GM19455 (cell line): ENCODE results near the gene KRTAP5-6.
"Not testable (repeated sequence)": the region's sequence is repeated elsewhere in the genome, so short reads cannot be mapped to it uniquely, and the experiment has no call there.

Experiments used
- ATAC-seq: cut with Tn5 transposase; IDR thresholded peaks from one replicate; pipeline ENCODE4 v1.9.1; 2021; ENCODE audit not compliant: unreplicated experiment

KRTAP5-6 gene

DNA sequence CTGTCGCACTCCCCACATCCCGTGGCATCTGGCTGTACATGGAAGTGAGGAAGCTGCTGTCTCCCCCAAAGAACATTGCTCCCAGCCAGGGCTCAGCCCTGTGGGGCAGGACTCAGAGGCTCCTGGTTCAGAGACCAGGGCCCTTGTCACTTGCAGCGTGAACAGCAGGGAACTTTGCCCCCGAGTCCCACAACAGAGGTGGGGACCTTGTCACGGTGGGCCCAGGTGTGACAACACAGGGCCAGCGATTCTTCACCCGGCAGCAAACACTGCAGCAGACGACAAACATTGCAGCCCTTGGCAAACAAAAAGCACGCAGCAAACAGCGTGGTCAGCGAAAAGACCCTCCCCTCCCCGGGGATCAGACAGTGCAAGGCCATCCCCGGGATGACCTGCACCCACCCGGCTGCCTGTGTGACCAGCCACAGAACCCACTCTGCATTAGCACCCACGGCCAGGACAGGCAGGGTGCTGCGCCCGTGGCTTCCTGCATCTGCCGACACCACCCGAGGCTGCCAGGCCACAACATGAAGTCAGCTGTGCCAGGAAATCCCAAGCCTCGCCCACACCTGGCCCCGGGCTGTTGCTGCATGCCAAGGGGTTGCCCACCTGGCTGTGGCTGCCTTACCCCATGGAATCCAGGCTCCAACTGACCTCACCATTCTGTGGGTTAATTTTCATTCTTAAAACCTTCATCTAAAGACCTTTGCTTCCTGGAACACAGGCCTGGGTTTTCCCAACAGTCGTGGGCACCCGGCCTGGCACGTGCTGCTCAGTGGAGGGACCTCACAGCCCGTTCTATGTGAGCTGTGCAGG, 35.3 kb upstream of the KRTAP5-6 start:
- ATAC-seq, result not testable (repeated sequence)

DNA sequence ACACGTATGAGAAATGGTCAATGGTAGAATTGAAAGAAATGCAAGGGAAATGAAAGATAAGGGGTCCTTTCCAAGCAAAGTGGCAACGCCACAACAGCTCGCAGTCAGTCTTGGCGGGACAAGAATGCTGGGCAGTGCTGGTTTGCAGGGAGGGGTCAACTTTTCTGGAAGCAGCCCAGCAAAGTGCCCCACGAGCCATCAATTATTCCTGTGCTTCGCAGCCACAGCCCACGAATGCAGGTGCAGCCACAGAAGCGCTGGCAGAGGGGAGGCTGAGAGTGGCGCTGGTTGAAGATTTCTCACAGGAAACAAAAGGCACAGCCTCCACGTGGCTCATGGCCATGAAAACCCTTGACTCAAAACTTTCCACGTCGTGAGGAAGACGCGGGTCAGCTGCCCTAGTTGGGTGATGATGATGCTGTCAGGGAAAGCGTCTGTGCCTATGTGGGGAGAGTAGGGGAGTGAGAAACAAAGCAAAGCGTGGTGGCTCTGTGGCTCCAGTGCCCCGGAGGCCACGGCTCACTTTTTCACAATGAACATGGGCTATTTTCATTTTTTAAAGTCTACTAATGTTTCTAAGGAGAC, 34.2 kb upstream of the KRTAP5-6 start:
- ATAC-seq, result not testable (repeated sequence)

DNA sequence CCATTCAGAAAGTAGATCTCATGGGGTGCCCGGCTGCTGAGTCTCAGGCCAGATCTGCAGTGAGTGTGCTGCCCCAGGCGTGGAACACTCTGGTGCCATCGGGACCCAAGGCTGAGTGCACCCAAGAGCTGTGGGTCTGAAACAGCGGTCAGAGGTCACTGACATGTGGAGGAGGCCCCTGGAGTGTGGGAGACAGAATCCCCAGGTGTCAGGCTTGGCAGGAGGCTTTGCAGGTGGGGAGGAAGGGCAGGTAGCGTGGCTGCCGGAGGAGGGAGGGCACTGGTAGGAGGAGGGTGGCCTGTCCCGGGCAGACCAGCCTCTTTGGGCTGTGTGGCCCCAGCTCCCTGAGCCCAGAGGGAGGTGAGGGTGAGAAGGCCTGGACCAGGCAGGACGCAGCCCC, 31.7 kb upstream of the KRTAP5-6 start:
- ATAC-seq, result no peak

GRCh38 chr11:1667121-1667850, 29.7 kb upstream of the KRTAP5-6 start:
- no peak for ATAC-seq

GRCh38 chr11:1667906-1668305, 29.1 kb upstream of the KRTAP5-6 start:
- no peak for ATAC-seq

GRCh38 chr11:1668911-1669473, 28.0 kb upstream of the KRTAP5-6 start:
- no peak for ATAC-seq

- ATAC-seq, result no peak
Measured at GRCh38 chr11:1669546-1670218, 27.3 kb upstream of the KRTAP5-6 start.

GRCh38 chr11:1670457-1670856, 26.5 kb upstream of the KRTAP5-6 start:
- ATAC-seq, result not testable (repeated sequence)

DNA sequence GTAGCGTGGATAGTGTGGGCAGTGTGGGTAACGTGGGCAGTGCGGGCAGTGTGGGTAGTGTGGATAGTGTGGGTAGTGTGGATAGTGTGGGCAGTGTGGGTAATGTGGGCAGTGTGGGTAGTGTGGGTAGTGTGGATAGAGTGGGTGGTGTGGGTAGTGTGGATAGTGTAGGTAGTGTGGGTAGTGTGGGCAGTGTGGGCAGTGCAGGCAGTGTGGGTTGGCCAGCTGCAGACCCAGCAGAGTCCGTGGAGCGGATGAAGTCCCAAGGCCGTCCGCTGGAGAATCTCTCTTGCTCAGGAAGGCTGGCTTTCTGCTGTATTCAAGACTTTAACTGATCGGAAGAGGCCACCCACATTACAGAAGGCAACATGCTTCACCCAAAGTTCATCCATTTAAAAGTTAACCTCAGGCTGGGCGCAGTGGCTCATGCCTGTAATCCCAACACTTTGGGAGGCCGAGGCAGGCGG, 26.1 kb upstream of the KRTAP5-6 start:
- ATAC-seq, result no peak

DNA sequence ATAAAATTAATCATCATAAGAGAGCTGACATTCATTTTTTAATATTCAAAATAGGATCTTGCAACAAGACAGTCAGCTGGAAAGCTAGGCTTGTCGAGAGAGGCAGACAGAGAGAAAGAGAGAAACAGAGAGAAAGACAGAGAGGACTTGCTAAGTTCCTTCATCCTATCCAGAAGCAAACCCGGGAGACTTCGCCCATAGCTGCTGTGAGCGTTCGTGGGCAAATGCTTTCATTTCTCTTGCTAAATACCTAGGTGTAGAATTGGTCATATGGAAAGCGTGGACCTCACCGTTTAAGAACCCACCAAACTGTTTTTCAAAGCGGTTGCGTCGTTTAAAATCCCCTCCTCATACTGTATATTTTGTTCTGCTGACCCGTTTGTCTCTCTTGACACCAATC, 25.3 kb upstream of the KRTAP5-6 start:
- ATAC-seq, result no peak

DNA sequence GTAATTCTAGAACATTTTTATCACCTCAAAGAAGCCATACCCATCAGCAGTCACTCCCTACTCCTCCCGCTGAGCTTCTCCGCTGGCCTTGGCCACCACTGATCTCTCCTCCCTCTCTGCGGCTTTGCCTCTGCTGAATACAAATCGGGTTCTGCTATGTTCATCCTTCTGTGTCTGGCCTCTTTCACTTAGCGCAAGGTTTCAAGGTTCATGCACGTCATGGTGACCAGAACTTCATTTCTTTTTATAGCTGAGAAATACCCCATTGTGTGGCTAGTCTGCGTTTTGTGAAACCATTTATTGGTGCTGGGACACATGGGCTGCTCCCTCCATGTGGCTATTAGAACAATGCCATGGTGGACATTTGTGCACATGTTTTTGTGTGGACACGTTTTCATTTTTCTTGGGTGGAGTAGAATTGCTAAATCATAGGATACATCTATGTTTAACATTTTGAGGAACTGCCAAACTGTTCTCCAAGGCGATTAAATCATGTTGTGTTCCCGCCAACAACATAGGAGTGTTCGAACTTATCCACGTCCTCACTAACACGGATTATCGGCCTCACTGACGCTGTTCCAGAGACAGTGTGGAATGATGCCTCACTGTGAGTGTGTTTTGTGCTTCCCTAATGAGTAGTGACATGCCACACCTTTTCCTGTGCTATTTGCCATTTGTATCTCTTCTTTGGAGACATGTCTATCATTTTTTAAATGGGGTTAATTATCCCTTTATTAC, 24.2 kb upstream of the KRTAP5-6 start:
- ATAC-seq, result no peak

DNA sequence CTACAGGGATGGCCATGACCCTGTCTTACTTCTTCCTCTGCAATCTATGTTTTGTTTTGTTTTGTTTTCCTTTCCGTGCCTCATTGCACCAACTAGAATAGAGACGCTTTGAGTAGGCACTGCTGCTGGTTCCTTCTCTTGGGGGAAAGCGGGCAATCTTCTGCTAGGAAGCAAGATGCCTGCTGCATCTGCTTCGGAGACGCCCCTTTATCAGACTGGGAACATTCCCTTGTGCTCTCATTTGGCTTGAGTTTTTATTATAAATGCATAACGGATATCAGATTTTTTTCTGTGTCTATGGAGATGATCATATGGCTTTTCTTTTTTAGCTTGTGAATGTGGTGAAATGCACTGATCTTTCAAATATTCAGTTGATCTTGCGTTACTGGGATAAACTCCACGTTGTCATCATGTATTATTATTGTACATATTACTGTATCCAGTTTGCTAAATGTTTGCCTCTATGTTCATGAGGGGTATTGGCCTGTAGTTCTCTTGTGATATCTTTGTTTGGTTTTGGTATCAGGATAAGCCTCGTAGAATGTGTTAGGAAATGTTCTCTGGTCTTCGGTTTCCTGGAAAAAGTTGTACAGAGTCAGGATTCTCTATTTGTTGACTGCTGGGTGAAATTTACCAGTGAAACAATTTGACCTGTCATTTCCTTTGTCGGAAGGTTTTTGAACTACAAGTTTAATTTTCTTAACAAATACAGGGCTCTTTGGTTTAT, 23.4 kb upstream of the KRTAP5-6 start:
- ATAC-seq, result no peak

DNA sequence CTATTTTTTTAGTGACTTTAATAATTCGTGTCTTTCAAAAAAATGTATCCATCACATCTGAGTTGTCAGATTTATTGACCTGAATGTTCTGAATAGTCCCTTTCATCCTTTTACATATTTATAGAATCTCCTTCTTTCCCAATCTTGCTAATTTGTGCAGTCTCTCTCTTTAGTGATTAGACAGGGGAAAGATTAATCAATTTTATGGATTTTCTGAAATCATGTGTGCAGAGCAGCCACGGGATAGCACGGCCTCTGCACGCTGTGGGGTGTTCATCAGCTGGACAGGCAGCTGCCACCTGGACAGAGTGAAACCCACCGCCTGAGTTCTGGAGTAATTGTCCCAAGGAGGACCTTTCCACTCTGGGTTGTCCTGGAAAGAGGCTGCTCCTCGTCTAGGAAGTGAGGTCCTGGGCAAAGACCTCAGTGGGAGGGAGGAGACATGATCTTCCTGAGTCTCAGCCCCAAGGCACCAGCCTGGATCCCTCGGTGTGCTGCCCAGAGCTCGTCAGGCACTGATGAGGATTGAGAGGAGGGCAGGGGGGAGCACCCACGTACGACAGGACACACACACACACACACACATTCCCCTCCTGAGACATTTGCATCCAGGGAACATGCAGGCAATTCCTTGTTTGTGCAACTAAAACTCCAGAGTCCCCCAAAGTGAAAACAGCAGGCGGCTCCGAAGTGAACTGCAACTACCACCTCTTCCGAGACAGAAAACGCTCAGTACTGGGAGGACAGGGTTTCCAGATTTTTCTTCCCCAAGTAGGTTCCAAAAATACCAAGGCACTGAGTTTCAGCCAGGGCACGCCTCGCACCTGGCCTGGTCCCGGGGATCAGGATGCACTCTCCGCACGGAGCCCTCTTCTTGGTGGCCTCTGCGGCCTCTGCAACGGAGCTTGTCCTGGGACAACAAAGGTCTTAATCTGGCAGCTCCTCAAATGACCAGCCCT, 22.5 kb upstream of the KRTAP5-6 start:
- no peak for ATAC-seq

DNA sequence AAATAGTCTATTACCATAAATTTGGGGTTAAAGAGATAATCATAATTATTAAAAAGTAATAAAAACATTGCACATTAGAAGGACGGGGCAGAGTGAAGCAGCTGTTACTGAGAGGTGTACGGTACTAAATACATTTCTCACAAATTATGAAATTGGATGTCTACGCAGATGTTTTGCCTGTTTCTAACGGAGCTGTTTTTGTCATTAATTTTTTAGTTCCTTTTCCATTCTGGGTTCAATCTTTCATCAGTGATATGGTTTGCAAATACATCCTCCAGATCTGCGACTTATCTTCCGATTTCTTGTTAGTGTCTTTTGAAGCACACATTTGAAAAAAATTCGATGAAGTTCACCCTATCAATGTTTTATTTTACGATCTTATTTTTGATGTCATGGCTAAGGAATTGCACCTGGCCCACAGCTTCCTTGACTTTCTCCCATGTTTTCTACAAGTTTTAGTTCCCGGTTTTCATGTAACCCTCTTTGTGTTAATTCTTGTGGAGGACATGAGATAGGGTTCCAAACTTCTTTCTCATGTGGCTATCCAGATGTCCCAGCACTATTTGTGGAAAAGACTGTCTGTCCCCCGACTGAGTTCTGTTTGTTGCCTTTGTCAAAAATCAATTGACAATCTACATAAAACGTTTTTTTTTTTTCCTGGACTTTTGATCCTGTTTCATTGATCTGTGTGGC, 21.3 kb upstream of the KRTAP5-6 start:
- ATAC-seq, result no peak

DNA sequence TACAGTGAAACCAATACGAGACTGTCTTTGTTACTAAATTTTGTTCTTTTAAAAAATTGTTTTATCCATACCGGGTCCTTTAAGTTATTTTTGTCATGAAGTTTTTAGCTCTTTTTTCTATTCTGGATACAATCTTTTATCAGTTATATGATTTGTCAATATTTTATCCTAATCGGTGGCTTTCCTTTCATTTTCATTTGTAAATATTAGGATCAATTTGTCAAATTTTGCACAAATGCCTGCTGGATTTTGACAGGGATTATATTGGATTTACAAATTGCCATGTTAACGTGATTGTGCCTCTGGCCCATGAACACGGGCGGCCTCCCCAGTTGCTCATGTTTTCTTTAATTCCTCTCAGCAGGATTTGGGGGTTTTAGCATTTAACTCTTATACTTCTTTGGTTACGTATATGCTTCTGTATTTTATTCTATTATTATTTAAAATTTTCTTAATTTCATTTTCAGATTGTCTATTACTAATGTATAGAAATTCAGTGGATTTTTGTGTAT, 20.7 kb upstream of the KRTAP5-6 start:
- no peak for ATAC-seq

- no peak for ATAC-seq
Measured at GRCh38 chr11:1679881-1680280, 17.1 kb upstream of the KRTAP5-6 start.

DNA sequence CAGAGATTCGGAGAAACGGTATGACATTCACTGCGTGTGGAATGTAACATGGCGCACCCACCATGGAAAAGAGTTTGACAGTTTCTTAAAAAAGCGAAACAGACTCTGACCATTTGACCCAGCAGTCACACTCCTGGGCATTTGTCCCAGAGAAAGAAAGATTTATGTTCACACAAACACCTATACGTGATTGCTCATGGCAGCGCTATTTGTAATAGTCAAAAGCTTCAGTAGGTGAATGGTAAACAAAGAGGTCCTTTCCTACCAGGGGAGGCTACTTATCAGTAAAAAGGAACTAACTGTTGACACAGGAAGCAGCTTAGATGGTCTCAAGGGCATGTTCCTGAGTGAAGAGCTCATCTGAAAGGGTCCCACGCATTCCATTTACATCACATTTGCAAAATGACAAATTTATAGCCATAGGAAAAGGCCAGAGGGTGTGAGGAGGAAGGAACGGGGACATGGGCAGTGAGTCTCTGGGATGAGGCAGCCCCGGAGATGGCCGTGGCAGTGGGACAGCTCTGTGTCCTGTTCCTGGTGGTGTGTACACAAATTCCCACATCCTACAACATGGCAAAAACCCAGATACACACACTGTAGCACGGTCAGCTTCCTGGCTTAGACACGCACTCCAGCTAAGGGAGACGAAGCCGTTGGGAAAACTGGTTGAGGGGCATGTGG, 14.6 kb upstream of the KRTAP5-6 start:
- ATAC-seq, result no peak
